Activated T-helper 2 cell treated with anti-CD3 and anti-CD28 coated beads, Interferon-gamma antibody, Interleukin-2, Interleukin-4, amounts not matched to agents 10 μg/mL and 5 μg/mL and 100 μg/mL, durations not matched to agents 14 hours and 24 hours and 36 hours (primary cell): Measurements from ENCODE around the gene LIN28B. TPM values are rescaled to one million over a fixed set of nuclear protein-coding genes. Genes with fewer than 3 reads are reported as not detected.
A peak's percentile ranks its signal among the peaks of the same experiment; 100 is the strongest.

Experiments
- DNase-seq: peaks from one replicate; pipeline ENCODE4 v3.0.0; 2021; ENCODE audit warnings: low spot score
- H3K27ac Mint-ChIP-seq: one replicate; pipeline ENCODE4 v1.8.0; 2021; ENCODE audit warnings: mixed read lengths
- H3K27me3 Mint-ChIP-seq: one replicate; pipeline ENCODE4 v1.8.0; 2021; ENCODE audit warnings: low read depth, mixed read lengths
- H3K36me3 Mint-ChIP-seq: one replicate; pipeline ENCODE4 v1.8.0; 2021; ENCODE audit warnings: low read depth, mixed read lengths
- H3K4me1 Mint-ChIP-seq: one replicate; pipeline ENCODE4 v1.8.0; 2021; ENCODE audit warnings: low read depth, mixed read lengths
- H3K4me3 Mint-ChIP-seq: one replicate; pipeline ENCODE4 v1.8.0; 2021; ENCODE audit warnings: low read depth, mild to moderate bottlenecking, moderate library complexity, mixed read lengths
- H3K9me3 Mint-ChIP-seq: one replicate; pipeline ENCODE4 v1.8.0; 2021; ENCODE audit warnings: mixed read lengths
- intact Hi-C: fragments of 100-400 bp; cut with micrococcal nuclease; formaldehyde crosslinking; loops from one replicate; pipeline ENCODE4 v1.15.1; 2023
- total RNA-seq: library from RNA; stranded (reverse); gene quantifications from 2 replicates; pipeline ENCODE4 v1.2.3, GENCODE V29; 2022

LIN28B gene, protein sequence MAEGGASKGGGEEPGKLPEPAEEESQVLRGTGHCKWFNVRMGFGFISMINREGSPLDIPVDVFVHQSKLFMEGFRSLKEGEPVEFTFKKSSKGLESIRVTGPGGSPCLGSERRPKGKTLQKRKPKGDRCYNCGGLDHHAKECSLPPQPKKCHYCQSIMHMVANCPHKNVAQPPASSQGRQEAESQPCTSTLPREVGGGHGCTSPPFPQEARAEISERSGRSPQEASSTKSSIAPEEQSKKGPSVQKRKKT
- total RNA-seq, result 0.05 TPM in 2 replicates

DNA sequence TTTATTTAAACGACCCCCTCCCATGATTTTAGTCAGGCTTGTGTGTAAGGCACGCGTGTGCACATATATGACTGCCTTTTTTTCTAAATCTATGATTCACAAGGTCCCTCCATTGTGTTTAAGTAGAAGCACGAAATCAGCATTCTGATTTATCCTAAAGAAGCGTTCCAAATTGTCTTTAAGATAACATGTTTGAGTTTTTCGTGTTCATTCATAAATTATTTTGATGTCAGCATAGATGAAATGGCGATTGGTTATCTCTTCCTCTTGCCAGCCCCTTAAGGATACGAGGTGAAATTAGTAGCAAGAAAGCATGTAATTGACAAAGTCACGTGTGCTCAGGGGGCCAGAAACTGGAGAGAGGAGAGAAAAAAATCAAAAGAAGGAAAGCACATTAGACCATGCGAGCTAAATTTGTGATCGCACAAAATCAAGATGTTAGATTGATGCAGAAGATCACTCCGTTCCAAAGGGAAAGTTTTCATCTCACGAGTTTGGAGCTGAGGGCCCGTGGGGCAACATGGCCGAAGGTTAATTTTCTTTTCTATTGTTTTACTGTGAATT lies at the start of gene LIN28B:
Gene LIN28B, plus strand, starts transcription at position 377 of the 564 bp plus-strand sequence. Its CDS starts 144 bp downstream, at position 521.
- Mint-ChIP-seq H3K36me3 (no peaks in the 10 kb centered on the region), H3K27ac (no peak within 1 kb of the TSS), H3K27me3 (peaks cover 72% of the 10 kb centered on the region), H3K9me3 (no peaks in the 10 kb centered on the region), H3K4me1 (peaks cover 18% of the 10 kb centered on the region), H3K4me3 (peak within 1 kb of the TSS; percentile 35)
- intact Hi-C loops, result loop anchor here (2.0 to 5.0 kb wide), 3 partner anchors 18 to 180 kb away; a partner anchor contains a TSS
- DNase-seq, result no peak

DNA sequence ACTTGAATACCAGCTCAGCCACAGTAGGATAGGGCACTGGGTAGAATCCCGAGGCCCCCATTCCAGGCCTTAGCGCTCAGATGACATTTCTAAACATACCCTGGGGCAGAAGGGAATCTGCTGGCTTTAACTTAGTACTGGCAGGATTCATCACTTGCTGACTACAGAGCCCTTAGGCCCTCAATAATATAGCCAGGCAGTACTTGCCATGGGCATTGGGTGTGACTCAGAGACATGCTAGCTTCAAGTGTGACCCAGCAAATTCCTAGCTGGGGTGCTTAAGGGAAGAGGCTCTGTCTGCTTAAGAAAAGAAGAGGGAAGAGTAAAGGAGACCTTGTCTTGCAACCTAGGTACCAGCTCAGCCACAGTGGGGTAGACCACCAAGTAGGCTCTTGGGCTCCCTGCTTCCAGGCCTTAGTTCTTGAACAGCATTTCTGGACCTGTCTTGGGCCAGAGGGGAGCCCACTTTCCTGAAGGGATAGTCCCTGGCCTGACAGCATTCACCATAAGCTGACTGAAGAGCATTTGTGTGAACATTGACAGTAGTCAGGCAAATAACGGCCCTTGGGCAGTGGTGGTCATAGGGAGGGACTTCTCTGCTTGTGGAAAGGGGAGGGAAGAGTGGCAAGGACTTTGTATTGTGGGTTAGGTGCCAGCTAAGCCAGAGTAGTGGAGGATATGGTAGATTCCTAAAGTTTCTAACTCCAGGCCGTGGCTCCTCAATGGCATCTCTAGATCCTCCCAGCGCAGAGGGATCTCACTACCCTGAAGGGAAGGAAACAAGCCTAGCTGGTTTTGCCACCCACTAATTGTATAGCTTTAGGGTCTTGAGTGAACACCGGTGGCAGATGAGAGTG lies 48.6 kb upstream of the LIN28B start:
- DNase-seq, result no peak
- no peaks in the 10 kb centered on the region for H3K36me3 Mint-ChIP-seq
- intact Hi-C loops, result no loop called here
- H3K27ac Mint-ChIP-seq, result no peak overlapping the region
- H3K27me3 Mint-ChIP-seq, result peaks cover 3% of the 10 kb centered on the region
- no peaks in the 10 kb centered on the region for H3K4me1 Mint-ChIP-seq
- no peak overlapping the region for H3K4me3 Mint-ChIP-seq
- H3K9me3 Mint-ChIP-seq, result no peaks in the 10 kb centered on the region

DNA sequence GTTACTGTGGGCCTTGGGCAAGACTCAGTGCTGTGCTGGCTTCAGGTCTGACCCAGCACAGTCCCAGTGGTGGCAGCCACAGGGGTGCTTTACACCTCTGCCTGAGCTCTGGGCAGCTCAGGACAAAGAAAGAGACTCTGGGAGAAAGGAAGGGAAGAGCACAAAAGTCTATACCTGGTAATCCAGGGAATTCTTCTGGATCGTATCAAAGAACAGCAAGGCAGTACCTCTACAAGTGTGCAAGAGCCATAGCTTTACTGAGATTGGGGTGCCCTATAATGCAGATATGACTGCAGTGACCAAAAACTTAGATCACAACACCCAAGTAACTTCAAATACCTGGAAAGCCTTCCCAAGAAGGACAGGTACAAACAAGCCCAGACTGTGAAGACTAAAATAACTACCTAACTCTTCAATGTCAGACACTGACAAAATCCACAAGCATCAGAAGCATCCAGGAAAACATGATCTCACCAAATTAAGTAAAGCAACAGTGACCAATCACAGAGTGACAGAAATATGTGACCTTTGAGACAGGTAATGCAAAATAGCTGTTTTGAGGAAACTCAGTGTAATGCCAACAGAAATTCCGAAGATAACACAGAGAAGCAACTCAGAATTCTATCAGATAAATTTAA lies 47.9 kb upstream of the LIN28B start:
- Mint-ChIP-seq H3K27ac (no peak overlapping the region), H3K4me1 (no peaks in the 10 kb centered on the region), H3K9me3 (no peaks in the 10 kb centered on the region), H3K36me3 (no peaks in the 10 kb centered on the region), H3K27me3 (peaks cover 3% of the 10 kb centered on the region), H3K4me3 (no peak overlapping the region)
- no peak for DNase-seq
- intact Hi-C loops, result no loop called here

DNA sequence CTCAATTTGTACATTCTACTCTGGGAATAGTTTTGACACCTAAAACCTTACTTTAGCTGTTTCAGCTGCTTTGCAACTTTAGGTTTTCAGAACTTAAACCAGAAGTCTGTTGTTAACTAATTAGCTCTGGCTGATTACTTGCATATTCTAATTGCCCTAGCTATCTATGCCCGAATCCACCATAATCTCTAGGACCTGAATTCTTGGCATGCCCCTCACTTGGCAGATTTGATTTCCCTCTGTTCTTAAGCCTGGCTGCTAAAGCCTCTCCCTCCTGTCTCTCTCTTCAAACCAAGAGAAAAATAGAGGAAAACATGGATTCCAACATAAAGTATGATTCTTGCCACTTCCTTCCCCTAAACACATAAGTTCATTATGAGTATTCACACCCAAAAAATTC lies 35.0 kb upstream of the LIN28B start:
- DNase-seq, result no peak
- H3K9me3 Mint-ChIP-seq, result no peaks in the 10 kb centered on the region
- intact Hi-C loops, result no loop called here
- H3K27me3 Mint-ChIP-seq, result peaks cover 6% of the 10 kb centered on the region
- H3K4me3 Mint-ChIP-seq, result no peak overlapping the region
- H3K4me1 Mint-ChIP-seq, result no peaks in the 10 kb centered on the region
- no peak overlapping the region for H3K27ac Mint-ChIP-seq
- H3K36me3 Mint-ChIP-seq, result no peaks in the 10 kb centered on the region

DNA sequence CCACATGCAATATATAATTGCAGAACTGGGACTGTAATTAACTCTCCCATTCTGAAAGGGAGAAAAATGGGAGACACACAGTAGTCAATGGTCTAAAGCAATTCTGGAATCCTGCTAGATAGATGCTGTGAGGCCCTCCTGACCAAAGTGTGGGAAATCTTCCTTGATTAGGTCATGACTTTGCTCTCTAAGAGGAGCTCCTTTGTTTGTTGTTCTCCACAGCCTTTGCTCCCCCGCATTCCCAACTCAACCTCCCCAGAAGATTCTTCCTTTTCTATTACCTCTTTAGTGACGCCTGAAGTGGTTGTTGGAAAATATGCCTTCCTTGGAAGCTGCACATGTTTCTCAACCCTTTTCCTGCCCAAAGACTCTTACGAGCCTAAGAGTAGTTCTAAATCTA lies 28.8 kb upstream of the LIN28B start:
- intact Hi-C loops, result no loop called here
- Mint-ChIP-seq H3K36me3 (no peaks in the 10 kb centered on the region), H3K9me3 (no peaks in the 10 kb centered on the region), H3K27me3 (peaks cover 20% of the 10 kb centered on the region), H3K4me3 (no peak overlapping the region), H3K4me1 (no peaks in the 10 kb centered on the region), H3K27ac (no peak overlapping the region)
- DNase-seq, result no peak

DNA sequence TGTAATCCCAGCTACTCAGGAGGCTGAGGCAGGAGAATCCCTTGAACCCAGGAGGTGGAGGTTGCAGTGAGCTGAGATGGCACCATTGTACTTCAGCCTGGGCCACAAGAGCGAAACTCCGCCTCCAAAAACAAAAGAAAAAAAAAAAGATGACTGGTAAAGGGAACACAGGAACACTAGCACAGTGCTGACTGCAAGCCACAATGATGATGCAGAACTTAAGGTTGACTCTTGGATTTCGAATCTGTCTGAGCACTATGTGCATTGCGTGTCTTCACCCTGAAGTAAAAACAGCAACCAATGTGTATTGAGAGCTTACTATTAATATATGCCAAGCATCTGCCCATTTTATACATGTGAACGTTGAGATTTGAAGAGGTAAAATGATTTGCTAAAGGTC lies 27.6 kb upstream of the LIN28B start:
- no peak for DNase-seq
- H3K27me3 Mint-ChIP-seq, result peaks cover 24% of the 10 kb centered on the region
- no peak overlapping the region for H3K4me3 Mint-ChIP-seq
- H3K36me3 Mint-ChIP-seq, result no peaks in the 10 kb centered on the region
- intact Hi-C loops, result no loop called here
- no peaks in the 10 kb centered on the region for H3K4me1 Mint-ChIP-seq
- H3K27ac Mint-ChIP-seq, result no peak overlapping the region
- H3K9me3 Mint-ChIP-seq, result no peaks in the 10 kb centered on the region

DNA sequence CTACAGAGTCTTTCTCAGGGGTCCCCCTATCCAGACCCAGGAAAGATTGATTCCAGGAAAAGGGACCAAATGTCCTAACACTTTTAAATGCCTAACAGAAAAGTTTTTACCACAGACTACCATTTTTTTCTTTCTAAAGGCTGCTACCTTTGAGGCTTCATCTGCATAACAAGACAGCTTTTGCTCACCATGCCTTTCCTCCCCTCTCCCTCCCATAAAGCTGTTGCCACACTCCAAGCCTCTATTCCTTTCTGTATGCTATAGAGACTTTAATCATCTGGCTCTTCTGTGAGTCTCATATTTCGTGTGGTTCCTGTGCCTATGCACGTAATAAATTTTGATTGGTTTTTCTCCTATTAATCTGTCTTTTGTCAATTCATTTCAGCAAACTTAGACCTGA lies 26.0 kb upstream of the LIN28B start:
- Mint-ChIP-seq H3K27me3 (peaks cover 24% of the 10 kb centered on the region), H3K9me3 (no peaks in the 10 kb centered on the region), H3K4me1 (no peaks in the 10 kb centered on the region), H3K27ac (no peak overlapping the region), H3K36me3 (no peaks in the 10 kb centered on the region), H3K4me3 (no peak overlapping the region)
- DNase-seq, result no peak
- intact Hi-C loops, result no loop called here

DNA sequence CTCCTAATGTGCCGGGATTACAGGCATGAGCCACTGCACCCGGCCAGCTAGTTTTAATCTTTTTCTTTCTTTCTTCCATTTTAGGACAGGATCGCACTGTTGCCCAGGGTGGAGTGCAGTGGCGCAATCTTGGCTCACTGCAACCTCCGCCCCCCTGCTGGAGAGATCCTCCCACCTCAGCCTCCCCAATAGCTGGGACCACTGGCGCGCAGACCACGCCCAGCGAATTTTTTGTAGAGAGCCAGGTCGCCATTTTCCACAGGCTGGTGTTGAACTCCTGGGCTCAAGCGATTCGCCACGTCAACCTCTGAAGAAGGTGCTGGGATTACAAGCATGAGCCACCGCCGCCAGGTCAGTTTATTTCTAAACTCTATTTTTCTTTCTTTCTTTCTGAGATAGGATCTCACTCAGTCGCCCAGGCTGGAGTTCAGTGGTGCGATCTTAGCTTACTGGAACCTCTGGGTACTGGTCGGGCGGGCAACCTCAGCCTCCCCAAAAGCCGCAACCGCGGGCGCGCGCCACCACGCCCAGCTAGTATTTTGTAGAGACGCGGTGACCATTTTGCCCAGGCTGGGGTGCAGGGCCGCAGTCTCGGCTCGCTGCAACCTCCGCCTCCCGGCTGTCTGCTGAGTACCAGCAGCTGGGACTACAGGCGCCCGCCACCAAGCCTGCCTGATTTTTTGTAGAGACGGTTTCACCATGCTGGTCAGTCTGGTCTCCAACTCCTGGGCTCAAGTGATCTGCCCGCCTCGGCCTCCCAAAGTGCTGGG lies 20.0 kb upstream of the LIN28B start:
- intact Hi-C loops, result no loop called here
- H3K27me3 Mint-ChIP-seq, result peaks cover 31% of the 10 kb centered on the region
- H3K27ac Mint-ChIP-seq, result no peak overlapping the region
- peaks cover 9% of the 10 kb centered on the region for H3K36me3 Mint-ChIP-seq
- no peak overlapping the region for H3K4me3 Mint-ChIP-seq
- no peaks in the 10 kb centered on the region for H3K9me3 Mint-ChIP-seq
- DNase-seq, result no peak
- peaks cover 3% of the 10 kb centered on the region for H3K4me1 Mint-ChIP-seq

DNA sequence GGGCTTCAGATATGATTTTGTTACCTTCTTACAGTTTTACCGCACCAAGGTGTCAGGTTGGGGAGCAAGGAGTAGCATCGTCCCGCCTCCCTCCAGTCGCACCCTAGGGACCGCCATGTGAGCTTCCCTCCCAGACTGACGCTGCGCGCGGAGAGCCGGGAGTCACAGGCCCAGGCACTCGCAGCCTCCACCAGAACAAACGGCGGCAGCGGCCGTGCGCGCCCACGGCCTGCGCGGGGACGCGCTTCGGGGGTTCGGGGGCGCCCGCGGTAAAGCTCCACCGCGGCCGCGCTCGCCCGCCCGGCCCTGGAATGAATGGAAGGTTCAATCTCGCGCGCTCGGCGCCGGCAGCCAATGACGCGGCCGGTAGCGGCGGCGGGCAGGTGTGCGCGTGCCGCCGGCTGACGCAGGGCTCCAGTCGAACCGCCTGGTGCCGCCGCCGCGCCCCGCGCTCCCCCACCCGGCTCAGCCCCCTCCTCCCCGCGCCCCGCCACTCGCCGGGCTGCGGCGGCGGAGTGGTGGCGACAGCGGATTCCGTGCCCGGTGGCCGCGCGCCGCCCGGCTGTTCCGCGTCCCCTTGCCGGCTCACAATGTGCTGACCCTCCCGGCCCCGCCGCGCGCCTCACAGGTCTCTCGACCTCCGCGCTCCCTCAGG lies 16.5 kb upstream of the LIN28B start:
- Mint-ChIP-seq H3K4me1 (peaks cover 3% of the 10 kb centered on the region), H3K27ac (no peak overlapping the region), H3K9me3 (no peaks in the 10 kb centered on the region), H3K36me3 (peaks cover 9% of the 10 kb centered on the region), H3K27me3 (peaks cover 36% of the 10 kb centered on the region), H3K4me3 (peak overlapping the region; percentile 30)
- DNase-seq, result no peak
- intact Hi-C loops, result loop anchor here (5.0 kb wide), 2 partner anchors 137 to 148 kb away; no protein-coding TSS in a partner anchor

DNA sequence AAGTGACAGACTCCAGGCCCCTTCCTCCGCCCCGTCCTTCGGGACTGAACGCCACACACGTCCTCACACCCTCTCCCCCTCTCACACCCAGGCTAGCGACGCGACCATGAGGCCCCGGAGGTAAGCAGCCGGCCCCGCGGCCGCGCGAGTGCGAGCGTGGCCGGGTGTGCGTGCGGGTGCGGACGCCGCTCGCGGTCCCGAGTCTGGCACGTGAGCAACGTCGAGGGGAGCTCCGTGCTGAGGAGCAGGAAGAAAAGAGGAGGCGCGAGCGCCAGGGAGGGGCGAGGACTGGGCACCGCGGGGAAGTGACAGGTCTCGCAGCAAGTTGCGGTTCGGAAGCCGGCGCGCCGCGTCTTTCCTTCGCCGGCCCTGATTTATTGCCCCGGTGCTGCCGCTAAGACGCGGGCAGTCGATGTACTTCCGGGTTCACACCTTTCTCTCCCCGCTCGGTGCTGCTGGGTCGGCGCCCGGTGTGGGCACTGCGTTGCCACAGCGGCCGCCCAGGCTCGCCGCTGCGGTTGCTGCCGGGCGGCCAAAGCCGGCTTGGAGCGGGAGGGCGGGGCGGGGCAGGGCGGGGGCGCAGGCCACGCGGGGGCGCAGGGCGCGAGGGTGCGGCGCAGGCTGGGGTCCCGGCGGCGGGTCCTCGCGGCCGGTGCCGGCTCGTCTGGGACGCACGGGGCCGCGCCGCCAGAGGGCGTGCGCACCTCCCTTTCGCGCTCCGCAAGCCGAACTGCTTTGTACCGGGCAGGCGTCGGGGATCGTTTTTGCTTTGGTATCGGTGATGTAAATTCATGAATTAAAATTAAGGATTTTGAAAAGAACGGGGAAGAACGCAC lies 15.8 kb upstream of the LIN28B start:
- intact Hi-C loops, result loop anchor here (5.0 kb wide), 2 partner anchors 136 to 149 kb away; no protein-coding TSS in a partner anchor
- no peaks in the 10 kb centered on the region for H3K9me3 Mint-ChIP-seq
- peaks cover 9% of the 10 kb centered on the region for H3K36me3 Mint-ChIP-seq
- peak; percentile 24 for DNase-seq
- no peak overlapping the region for H3K27ac Mint-ChIP-seq
- H3K4me3 Mint-ChIP-seq, result peak overlapping the region; percentile 57
- H3K4me1 Mint-ChIP-seq, result peaks cover 3% of the 10 kb centered on the region
- H3K27me3 Mint-ChIP-seq, result peaks cover 37% of the 10 kb centered on the region

DNA sequence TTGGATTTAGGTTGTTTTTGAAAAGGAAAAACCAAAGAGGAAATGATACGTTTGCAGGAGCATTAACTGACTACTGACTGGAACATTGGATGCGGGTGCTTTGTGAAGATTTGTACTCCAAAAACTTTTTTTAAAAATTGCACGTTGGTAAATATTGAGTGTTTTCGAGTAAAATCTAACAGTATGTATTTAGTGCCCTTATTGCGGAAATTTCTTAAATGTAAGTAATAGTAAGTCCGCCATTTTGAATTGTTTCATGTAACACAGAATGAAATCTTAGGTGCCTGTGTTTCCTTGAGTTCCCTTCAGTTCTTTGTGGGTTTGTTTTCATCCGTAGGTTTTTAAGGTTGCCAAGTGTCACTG lies 15.2 kb upstream of the LIN28B start:
- H3K4me3 Mint-ChIP-seq, result peak overlapping the region; percentile 57
- no peak for DNase-seq
- H3K27ac Mint-ChIP-seq, result no peak overlapping the region

More for the DNA sequence above, 15.2 kb upstream of the LIN28B start:
- Mint-ChIP-seq H3K9me3 (no peaks in the 10 kb centered on the region), H3K4me1 (peaks cover 3% of the 10 kb centered on the region), H3K27me3 (peaks cover 33% of the 10 kb centered on the region), H3K36me3 (peaks cover 9% of the 10 kb centered on the region)
- intact Hi-C loops, result loop anchor here (5.0 kb wide), 2 partner anchors 136 to 149 kb away; no protein-coding TSS in a partner anchor
